ENCODE data around the gene KANSL3.

KANSL3 gene

DNA sequence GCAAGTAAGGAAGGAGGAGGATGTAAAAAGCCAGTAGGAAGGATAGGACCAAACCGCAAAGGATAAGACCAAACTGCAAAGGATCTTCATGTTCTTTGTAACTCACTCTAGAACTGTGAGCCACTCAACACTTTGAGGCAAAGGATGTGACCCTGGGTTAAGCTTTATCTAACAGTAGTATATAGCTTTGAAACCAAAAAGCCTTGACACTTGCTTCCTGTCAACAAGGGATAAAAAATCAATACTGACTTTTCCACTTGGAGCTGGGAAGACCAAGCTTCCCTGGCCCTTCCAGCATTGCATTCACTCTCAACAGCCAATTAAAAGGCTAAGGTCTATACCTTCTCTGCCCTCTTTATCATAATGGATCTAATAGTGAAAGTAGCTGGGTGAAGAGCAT, 22.0 kb downstream of the KANSL3 start:
- Histone ChIP-seq H3K27ac (ENCODE audit: poor library complexity, severe bottlenecking) (no peak overlapping the region), H3K9me3 (ENCODE audit: severe bottlenecking) (no peaks in the 10 kb centered on the region), H3K36me3 (ENCODE audit: low read depth) (peaks cover 75% of the 10 kb centered on the region), H3K4me1 (ENCODE audit: insufficient read depth, poor library complexity, severe bottlenecking) (peaks cover 11% of the 10 kb centered on the region), H3K27me3 (ENCODE audit: insufficient read depth, poor library complexity, severe bottlenecking) (no peaks in the 10 kb centered on the region), H3K4me3 (ENCODE audit: severe bottlenecking) (no peak overlapping the region)
- ATAC-seq (ENCODE audit: low read depth) = no peak
- TF ChIP-seq, protein P1, sequence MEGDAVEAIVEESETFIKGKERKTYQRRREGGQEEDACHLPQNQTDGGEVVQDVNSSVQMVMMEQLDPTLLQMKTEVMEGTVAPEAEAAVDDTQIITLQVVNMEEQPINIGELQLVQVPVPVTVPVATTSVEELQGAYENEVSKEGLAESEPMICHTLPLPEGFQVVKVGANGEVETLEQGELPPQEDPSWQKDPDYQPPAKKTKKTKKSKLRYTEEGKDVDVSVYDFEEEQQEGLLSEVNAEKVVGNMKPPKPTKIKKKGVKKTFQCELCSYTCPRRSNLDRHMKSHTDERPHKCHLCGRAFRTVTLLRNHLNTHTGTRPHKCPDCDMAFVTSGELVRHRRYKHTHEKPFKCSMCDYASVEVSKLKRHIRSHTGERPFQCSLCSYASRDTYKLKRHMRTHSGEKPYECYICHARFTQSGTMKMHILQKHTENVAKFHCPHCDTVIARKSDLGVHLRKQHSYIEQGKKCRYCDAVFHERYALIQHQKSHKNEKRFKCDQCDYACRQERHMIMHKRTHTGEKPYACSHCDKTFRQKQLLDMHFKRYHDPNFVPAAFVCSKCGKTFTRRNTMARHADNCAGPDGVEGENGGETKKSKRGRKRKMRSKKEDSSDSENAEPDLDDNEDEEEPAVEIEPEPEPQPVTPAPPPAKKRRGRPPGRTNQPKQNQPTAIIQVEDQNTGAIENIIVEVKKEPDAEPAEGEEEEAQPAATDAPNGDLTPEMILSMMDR (IDR thresholded peaks at IDR 0.05; ENCODE audit: poor library complexity, severe bottlenecking) = no peak
- no peak for DNase-seq (ENCODE audit: low spot score)

DNA sequence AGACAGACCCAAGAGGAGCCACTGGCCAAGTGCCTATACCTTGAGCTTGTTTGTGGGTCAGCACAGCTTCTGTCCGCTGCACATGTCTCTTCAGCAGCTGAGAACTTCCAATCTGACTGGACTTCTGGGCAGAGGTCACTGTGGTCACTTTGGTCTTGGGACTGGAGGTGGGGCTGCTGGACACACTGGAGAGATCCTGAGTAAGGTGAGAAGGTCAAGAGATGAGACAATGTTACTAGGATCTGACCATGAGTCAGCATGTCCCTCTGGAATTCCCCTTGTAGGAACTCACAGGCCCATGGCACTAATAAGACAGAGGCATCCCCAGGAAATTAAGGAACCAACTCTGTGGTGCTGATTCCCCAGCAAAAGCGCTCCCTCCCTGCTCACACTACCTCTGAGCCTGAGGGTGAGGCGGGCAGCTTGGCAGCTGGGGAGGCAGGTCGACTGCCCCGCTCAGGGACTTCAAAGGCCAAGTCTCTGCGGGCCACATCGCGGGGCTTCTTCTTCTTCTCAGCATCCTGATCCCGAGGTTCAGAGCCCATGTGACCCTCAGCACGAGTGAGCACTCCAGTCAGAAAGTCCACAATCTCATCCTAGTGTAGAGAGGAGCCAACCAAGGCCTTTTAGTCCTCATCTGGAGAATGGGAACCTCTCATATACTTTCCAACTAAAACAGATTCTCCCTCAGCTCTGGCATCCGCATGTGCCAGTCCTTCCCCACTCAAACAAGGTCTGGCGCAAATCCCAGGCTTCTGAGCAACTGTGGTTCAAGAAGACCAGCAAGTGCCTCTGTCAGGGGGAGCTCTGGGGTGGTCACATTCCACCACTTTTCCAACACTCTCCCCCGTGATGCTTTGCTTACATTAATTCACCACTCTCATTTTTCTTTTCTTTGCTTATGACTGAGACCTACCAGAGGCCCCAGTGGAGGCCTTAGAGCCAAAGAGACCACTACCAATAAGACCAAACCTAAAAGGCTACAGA, 29.4 kb downstream of the KANSL3 start:
- Histone ChIP-seq H3K27ac (ENCODE audit: poor library complexity, severe bottlenecking) (no peak overlapping the region), H3K4me1 (ENCODE audit: insufficient read depth, poor library complexity, severe bottlenecking) (no peaks in the 10 kb centered on the region), H3K9me3 (ENCODE audit: severe bottlenecking) (no peaks in the 10 kb centered on the region), H3K36me3 (ENCODE audit: low read depth) (peaks cover 100% of the 10 kb centered on the region), H3K4me3 (ENCODE audit: severe bottlenecking) (no peak overlapping the region), H3K27me3 (ENCODE audit: insufficient read depth, poor library complexity, severe bottlenecking) (no peaks in the 10 kb centered on the region)
- TF ChIP-seq, protein P1 (IDR thresholded peaks at IDR 0.05; ENCODE audit: poor library complexity, severe bottlenecking) = no peak
- ATAC-seq (ENCODE audit: low read depth) (no peak), DNase-seq (ENCODE audit: low spot score) (no peak)

DNA sequence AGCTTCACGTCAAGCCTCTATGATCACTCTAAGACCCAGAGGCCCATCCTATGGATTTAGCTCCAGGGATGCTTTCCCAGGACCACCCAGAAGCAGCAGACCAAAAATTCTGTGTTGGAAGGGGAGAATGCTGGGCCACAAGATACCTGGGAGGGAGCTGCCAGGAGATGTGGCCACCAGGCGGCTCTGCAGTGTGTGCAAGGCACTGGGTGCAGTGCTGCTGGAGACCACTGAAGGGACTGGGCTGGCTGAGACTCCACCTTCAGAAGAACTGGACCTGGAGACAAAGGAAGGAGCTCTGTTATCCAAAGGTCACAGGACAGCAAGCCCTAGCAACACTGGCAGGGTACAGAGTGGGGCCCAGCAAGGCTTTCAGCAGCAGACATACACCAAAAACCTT, 34.0 kb downstream of the KANSL3 start:
- DNase-seq (ENCODE audit: low spot score) (no peak), ATAC-seq (ENCODE audit: low read depth) (no peak)
- Histone ChIP-seq H3K27ac (ENCODE audit: poor library complexity, severe bottlenecking) (no peak overlapping the region), H3K4me1 (ENCODE audit: insufficient read depth, poor library complexity, severe bottlenecking) (peaks cover 7% of the 10 kb centered on the region), H3K4me3 (ENCODE audit: severe bottlenecking) (no peak overlapping the region), H3K9me3 (ENCODE audit: severe bottlenecking) (no peaks in the 10 kb centered on the region), H3K36me3 (ENCODE audit: low read depth) (peaks cover 100% of the 10 kb centered on the region), H3K27me3 (ENCODE audit: insufficient read depth, poor library complexity, severe bottlenecking) (no peaks in the 10 kb centered on the region)
- TF ChIP-seq, protein P1 (IDR thresholded peaks at IDR 0.05; ENCODE audit: poor library complexity, severe bottlenecking) = peak; percentile 10

DNA sequence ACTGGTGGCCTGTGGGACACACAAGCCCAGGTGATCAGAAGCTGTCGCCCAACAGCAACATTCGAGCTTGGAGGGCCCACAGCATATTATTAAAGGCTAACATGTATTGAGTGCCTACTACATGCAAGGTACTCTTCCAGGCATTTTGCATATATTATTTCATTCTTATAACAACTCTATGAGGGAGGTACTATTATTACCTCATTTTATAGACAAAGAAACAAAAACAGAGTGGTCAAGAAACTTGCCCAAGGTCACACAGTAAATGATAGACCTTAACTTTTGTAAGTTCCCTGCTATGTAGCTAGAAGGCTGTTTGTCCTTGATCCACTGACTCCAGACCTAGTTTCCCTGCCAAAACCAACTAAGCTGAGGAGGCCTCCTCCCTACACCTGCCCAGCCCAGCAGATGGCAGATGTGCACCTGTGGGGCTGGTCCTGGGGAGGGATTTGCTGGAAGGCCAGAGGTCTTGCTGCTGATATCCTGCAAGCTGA, 35.7 kb downstream of the KANSL3 start:
- Histone ChIP-seq H3K4me3 (ENCODE audit: severe bottlenecking) (no peak overlapping the region), H3K36me3 (ENCODE audit: low read depth) (peaks cover 95% of the 10 kb centered on the region), H3K27me3 (ENCODE audit: insufficient read depth, poor library complexity, severe bottlenecking) (no peaks in the 10 kb centered on the region), H3K9me3 (ENCODE audit: severe bottlenecking) (no peaks in the 10 kb centered on the region), H3K4me1 (ENCODE audit: insufficient read depth, poor library complexity, severe bottlenecking) (peaks cover 7% of the 10 kb centered on the region), H3K27ac (ENCODE audit: poor library complexity, severe bottlenecking) (no peak overlapping the region)
- DNase-seq (ENCODE audit: low spot score) (no peak), ATAC-seq (ENCODE audit: low read depth) (peak; percentile 19; the same call in 1 of the 3 replicates)
- TF ChIP-seq, protein P1 (IDR thresholded peaks at IDR 0.05; ENCODE audit: poor library complexity, severe bottlenecking) = peak; percentile 14
